ENCODE data around the gene LTBP1. TPM values are rescaled to one million over a fixed set of nuclear protein-coding genes. Genes with fewer than 3 reads are reported as not detected.

Gene LTBP1
- total RNA-seq, 2 experiments from 2014 or later = 0.03 to 0.24 TPM

DNA sequence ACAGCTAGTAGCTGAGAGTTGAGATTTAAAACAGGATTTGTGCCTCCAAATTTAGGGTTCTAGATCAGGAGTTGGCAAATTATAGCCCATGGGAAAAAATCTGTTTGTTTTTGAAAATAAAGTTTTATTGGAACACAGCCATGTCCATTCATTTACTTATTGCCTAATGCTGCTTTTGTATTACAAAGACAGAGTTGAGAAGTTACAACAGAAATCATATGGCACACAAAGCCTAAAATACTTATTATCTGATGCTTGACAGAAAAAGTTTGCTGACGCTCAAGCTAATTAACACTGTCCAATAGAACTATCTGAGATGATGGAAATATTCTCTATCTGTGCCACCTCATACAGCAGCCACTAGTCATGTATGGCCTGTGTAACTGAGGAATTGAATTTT lies 300.6 kb downstream of the LTBP1 start:
- no peak overlapping the region for H3K27ac Mint-ChIP-seq
- POLR2A ChIA-PET = no interaction called here
- CTCF ChIA-PET = no interaction called here
- no peak for ATAC-seq
- no peaks in the 10 kb centered on the region for H3K9me3 Mint-ChIP-seq (ENCODE audit: insufficient read depth)
- no peak overlapping the region for H3K4me3 Mint-ChIP-seq
- H3K36me3 Mint-ChIP-seq (ENCODE audit: low read depth) = no peaks in the 10 kb centered on the region
- H3K4me1 Mint-ChIP-seq (ENCODE audit: low read depth) = no peaks in the 10 kb centered on the region
- no peak for DNase-seq
- peaks cover 6% of the 10 kb centered on the region for H3K27me3 Mint-ChIP-seq (ENCODE audit: low read depth)

DNA sequence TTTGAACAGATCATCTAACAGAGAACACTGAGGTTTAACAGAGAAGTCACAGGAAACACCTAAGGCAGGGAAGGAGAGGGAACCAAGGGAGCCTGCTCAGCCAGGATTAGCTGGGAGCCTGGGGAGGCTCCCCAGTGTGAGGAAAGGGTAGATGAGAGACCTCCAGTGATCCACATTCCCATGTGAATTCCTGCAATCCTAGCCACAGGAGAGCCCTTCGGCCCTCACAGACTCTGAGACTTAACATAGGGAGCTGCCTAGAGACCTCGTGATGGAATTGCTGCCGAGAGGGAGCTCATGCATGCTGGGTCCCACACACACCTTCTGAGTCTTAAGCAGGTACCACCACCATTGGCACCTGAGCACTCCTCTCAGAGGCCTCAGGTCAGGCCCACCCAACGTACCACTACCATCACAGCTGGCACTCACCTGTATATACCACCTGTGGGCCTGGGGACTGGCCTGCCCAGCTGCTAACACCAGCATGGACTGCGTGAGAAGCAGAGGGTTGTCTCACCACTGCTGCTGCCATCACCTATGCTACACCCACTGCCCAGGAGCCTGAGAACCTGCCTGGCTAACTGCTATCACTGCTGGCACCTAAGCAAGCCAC lies 303.8 kb downstream of the LTBP1 start:
- CTCF ChIA-PET = no interaction called here
- DNase-seq = no peak
- no peak overlapping the region for H3K4me3 Mint-ChIP-seq
- no peaks in the 10 kb centered on the region for H3K4me1 Mint-ChIP-seq (ENCODE audit: low read depth)
- peaks cover 6% of the 10 kb centered on the region for H3K27me3 Mint-ChIP-seq (ENCODE audit: low read depth)
- no peak overlapping the region for H3K27ac Mint-ChIP-seq
- POLR2A ChIA-PET = no interaction called here
- no peaks in the 10 kb centered on the region for H3K9me3 Mint-ChIP-seq (ENCODE audit: insufficient read depth)
- ATAC-seq = no peak
- H3K36me3 Mint-ChIP-seq (ENCODE audit: low read depth) = no peaks in the 10 kb centered on the region

DNA sequence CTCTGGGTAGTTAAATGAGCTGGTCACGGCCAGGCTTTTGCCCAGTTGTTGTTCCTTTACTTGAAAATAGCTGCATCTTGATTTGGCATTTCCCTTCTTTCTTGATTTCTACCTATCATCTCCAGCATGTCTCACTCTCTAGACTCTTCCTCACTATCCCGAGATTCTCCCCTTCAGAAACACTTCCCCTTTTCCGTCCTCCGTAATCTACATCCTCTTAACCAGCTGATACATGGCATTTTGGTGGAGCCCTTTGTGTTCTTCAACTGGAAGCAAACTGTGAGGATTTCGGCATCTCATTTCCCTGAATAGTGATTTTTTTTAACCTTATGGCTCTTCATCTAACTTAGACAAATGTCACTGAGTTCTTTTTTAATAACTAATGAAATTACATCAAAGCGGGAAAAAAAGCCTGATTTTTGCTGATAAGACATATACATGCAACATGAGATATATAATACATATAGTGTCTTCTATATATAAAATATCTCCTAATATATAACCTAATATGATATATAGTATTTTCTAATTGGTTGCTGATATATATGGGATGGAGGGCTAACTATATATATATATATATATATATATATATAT lies 309.5 kb downstream of the LTBP1 start:
- ChIA-PET POLR2A (no interaction called here), CTCF (interaction anchor here (0.6 kb wide), 1 partner anchor 116 kb away, joined by 3 read pairs; no protein-coding TSS in a partner anchor)
- Mint-ChIP-seq H3K4me3 (no peak overlapping the region), H3K27me3 (ENCODE audit: low read depth) (no peaks in the 10 kb centered on the region), H3K9me3 (ENCODE audit: insufficient read depth) (no peaks in the 10 kb centered on the region), H3K27ac (no peak overlapping the region), H3K36me3 (ENCODE audit: low read depth) (no peaks in the 10 kb centered on the region), H3K4me1 (ENCODE audit: low read depth) (no peaks in the 10 kb centered on the region)
- no peak for DNase-seq
- no peak for ATAC-seq

DNA sequence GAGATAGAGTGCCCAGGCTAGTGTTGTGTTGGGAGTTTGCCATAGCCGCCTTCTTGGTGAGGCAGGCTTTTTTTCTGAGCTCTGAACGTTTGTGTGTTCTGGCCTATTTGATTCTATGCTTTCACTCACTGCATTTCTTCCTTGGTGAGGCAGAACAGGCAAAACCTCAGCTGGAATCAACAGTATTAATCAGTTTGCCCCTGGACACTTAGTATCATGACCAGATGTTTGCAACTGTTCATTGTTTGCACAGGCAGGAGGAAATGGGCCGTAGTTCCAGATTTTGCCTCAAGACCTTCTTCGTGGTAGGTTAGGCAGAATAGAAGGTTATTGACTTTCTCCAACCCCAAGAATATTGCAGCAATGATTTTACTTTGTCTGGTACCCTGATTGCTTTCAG lies 311.6 kb downstream of the LTBP1 start:
- no peak for DNase-seq
- no peaks in the 10 kb centered on the region for H3K9me3 Mint-ChIP-seq (ENCODE audit: insufficient read depth)
- CTCF ChIA-PET = no interaction called here
- H3K27me3 Mint-ChIP-seq (ENCODE audit: low read depth) = no peaks in the 10 kb centered on the region
- no peak for ATAC-seq
- POLR2A ChIA-PET = no interaction called here
- no peak overlapping the region for H3K4me3 Mint-ChIP-seq
- H3K4me1 Mint-ChIP-seq (ENCODE audit: low read depth) = no peaks in the 10 kb centered on the region
- H3K27ac Mint-ChIP-seq = no peak overlapping the region
- H3K36me3 Mint-ChIP-seq (ENCODE audit: low read depth) = no peaks in the 10 kb centered on the region

DNA sequence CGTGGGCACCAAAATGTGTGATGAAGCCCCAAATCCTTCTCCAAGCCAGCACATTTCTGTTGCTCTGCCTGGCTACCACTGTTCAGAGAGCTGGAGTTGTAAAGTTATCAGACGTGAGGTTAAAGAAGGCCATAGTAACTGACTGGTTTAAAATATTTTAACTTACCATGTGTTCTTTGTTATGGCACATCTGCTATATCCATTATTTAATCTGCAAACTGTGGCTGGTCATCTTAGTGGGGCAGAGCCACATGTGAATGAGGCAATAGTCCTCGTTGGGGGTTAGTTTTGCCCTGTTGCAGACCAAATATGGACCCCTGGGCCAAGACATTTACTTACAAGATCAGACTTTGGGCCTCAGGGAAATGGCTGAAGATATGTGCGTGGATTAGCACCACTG lies 315.3 kb downstream of the LTBP1 start:
- Mint-ChIP-seq H3K4me1 (ENCODE audit: low read depth) (no peaks in the 10 kb centered on the region), H3K9me3 (ENCODE audit: insufficient read depth) (no peaks in the 10 kb centered on the region), H3K27ac (no peak overlapping the region), H3K4me3 (no peak overlapping the region), H3K27me3 (ENCODE audit: low read depth) (no peaks in the 10 kb centered on the region), H3K36me3 (ENCODE audit: low read depth) (no peaks in the 10 kb centered on the region)
- ATAC-seq (no peak), DNase-seq (no peak)
- ChIA-PET CTCF (no interaction called here), POLR2A (no interaction called here)

DNA sequence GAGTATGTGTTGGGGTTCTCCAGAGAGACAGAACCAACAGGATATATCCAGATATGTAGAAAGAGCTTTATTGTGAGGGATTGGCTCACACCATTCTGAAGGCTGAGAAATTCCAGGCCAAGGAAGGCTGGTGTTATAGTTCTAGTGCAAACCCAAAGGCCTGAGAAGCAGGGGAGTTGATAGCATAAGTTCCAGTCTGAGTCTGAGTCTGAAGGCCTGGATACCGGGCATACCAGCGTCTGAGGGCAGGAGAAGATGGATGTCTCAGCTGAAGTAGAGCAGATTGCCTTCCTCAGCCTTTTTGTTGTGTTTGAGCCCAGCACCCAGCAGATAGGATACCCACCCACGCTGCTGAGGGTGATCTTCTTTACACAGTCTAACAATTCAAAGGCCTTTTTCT lies 318.0 kb downstream of the LTBP1 start:
- no peak for ATAC-seq
- no peaks in the 10 kb centered on the region for H3K9me3 Mint-ChIP-seq (ENCODE audit: insufficient read depth)
- H3K27me3 Mint-ChIP-seq (ENCODE audit: low read depth) = no peaks in the 10 kb centered on the region
- no peaks in the 10 kb centered on the region for H3K36me3 Mint-ChIP-seq (ENCODE audit: low read depth)
- H3K4me3 Mint-ChIP-seq = no peak overlapping the region
- DNase-seq = no peak
- ChIA-PET POLR2A (no interaction called here), CTCF (no interaction called here)
- H3K4me1 Mint-ChIP-seq (ENCODE audit: low read depth) = no peaks in the 10 kb centered on the region
- no peak overlapping the region for H3K27ac Mint-ChIP-seq

DNA sequence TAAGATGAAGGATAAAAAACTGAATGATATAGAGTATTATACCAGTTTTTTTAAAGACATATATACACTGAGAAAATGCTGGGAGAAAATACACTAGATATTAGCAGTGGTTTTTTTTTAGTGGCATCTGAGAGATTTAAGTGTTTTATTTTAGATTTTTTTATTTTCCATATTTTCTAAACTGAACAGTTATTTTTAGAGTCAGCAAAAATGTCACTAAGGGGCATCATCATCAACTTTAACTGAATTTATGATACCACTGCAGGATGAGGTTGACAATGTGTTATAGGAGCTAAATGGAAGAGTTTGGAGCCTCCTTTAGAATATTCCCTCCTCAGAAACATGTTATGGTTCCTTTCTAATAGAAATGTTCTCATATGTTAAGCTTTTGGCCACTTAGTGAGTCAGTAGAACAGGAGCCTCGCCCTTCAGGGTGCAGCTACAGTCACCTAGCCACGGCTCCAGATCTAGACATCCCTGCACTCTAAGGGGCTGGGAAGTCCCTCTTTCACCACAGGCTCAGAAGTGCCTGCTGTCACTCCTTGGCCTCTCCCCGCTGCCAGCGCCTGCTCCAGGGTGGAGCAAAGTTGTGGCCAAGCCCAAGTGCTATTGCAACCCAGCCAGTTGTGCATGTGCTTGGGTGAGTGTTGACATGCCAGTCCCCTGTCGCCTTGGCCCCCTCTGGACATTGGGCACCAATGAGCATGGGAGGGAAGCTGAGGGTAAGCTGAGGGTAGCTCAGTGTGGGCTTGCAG lies 319.0 kb downstream of the LTBP1 start:
- Mint-ChIP-seq H3K27ac (no peak overlapping the region), H3K9me3 (ENCODE audit: insufficient read depth) (no peaks in the 10 kb centered on the region), H3K36me3 (ENCODE audit: low read depth) (no peaks in the 10 kb centered on the region), H3K4me3 (no peak overlapping the region), H3K27me3 (ENCODE audit: low read depth) (no peaks in the 10 kb centered on the region), H3K4me1 (ENCODE audit: low read depth) (no peaks in the 10 kb centered on the region)
- DNase-seq = no peak
- ChIA-PET POLR2A (no interaction called here), CTCF (no interaction called here)
- ATAC-seq = no peak

DNA sequence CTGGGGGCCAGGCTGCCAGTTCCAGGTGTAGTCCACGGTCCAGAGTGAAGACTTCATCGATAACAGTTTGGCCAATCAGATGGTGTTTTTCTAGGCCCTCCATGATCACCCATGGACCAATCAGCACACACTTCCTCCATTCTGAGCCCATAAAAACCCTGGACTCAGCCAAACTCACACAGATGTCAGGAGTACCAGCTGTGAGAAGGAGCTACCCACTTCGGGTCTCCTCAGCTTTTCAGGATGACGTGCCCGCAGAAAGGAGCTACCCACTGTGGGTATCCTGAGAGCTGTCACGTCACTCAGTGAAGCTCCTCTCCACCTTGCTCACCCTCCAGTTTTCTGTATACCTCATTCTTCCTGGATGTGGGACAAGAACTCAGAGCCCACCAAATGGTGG lies 319.7 kb downstream of the LTBP1 start:
- H3K4me1 Mint-ChIP-seq (ENCODE audit: low read depth) = peaks cover 3% of the 10 kb centered on the region
- CTCF ChIA-PET = no interaction called here
- no peak overlapping the region for H3K27ac Mint-ChIP-seq
- no peaks in the 10 kb centered on the region for H3K9me3 Mint-ChIP-seq (ENCODE audit: insufficient read depth)
- peaks cover 2% of the 10 kb centered on the region for H3K27me3 Mint-ChIP-seq (ENCODE audit: low read depth)
- ATAC-seq (no peak), DNase-seq (no peak)
- POLR2A ChIA-PET = no interaction called here
- no peaks in the 10 kb centered on the region for H3K36me3 Mint-ChIP-seq (ENCODE audit: low read depth)
- H3K4me3 Mint-ChIP-seq = no peak overlapping the region

DNA sequence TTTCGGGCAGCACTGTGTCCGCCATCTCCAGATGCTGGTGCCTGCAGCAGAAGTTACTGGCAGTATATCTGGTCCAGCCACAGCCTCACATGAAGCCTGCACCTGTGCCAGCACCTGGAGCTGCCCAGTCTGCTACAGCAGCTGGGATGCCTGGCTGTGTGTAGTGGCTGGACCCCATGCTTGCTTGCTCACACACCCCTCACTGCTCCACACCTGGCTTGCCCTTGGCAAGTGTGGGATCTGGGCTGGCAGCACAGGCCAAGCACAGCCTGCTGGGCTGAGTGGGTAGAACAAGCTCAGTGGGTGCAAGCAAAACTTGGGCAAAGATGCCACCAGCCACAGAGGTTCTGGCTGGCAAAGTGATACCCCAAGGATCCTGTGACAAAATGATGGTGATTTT lies 320.3 kb downstream of the LTBP1 start:
- no peak for ATAC-seq
- Mint-ChIP-seq H3K4me1 (ENCODE audit: low read depth) (peaks cover 6% of the 10 kb centered on the region), H3K36me3 (ENCODE audit: low read depth) (no peaks in the 10 kb centered on the region), H3K9me3 (ENCODE audit: insufficient read depth) (no peaks in the 10 kb centered on the region), H3K4me3 (no peak overlapping the region), H3K27me3 (ENCODE audit: low read depth) (peaks cover 2% of the 10 kb centered on the region), H3K27ac (no peak overlapping the region)
- CTCF ChIA-PET = no interaction called here
- POLR2A ChIA-PET = no interaction called here
- no peak for DNase-seq

DNA sequence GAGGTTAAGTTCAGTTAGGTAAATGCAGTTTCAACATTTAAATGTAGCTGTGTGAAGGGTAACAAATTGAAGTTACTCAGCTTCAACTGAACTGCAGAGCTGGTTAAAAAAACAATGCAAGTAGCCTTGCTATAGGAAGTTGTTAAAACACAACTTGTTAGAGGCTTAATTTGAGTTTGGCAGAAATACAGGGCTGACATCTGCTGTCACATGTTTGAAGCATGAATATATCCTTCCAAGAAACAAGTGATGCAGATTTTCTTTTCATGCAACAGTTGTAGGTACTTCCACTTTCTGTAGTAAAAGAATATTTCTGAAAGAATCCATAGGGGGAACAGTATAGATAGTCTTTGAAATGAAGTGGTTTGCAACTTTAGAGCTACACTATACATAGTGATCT lies 321.0 kb downstream of the LTBP1 start:
- Mint-ChIP-seq H3K27me3 (ENCODE audit: low read depth) (peaks cover 2% of the 10 kb centered on the region), H3K27ac (no peak overlapping the region), H3K4me3 (no peak overlapping the region), H3K36me3 (ENCODE audit: low read depth) (no peaks in the 10 kb centered on the region), H3K9me3 (ENCODE audit: insufficient read depth) (no peaks in the 10 kb centered on the region), H3K4me1 (ENCODE audit: low read depth) (peaks cover 8% of the 10 kb centered on the region)
- DNase-seq = no peak
- POLR2A ChIA-PET = no interaction called here
- CTCF ChIA-PET = interaction anchor here (1.4 kb wide), 1 partner anchor 55 kb away, joined by 3 read pairs; no protein-coding TSS in a partner anchor
- no peak for ATAC-seq

DNA sequence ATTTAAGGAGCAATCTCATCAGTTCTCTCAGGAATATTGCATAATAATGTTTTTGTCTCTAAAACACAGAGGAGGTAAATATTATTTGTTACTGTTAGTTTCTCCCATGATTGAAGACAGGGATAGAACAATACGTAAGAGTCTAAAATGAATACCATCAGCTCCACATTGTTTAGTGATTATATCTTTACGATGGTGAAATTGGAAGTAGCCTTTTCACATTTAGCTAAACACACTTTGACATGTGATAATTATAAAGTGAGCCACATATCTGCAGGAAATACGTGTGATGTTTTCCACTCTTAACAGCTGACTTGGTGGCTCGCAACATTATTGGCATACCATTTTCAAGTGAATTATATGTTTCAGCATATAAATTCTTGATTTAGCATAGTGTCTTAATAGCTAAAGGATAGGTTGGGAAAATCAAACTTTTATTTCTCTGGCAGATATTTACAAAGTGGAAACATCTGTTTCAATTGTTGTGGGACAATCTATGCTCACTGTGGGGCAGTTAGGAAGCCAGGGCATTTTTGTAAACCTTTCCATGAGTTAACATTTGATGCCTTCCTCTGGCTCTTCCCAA lies 321.6 kb downstream of the LTBP1 start:
- Mint-ChIP-seq H3K36me3 (ENCODE audit: low read depth) (no peaks in the 10 kb centered on the region), H3K4me1 (ENCODE audit: low read depth) (peaks cover 8% of the 10 kb centered on the region), H3K27me3 (ENCODE audit: low read depth) (peaks cover 2% of the 10 kb centered on the region), H3K9me3 (ENCODE audit: insufficient read depth) (no peaks in the 10 kb centered on the region), H3K4me3 (no peak overlapping the region), H3K27ac (no peak overlapping the region)
- ChIA-PET POLR2A (no interaction called here), CTCF (interaction anchor here (1.4 kb wide), 1 partner anchor 54 kb away, joined by 3 read pairs; no protein-coding TSS in a partner anchor)
- no peak for ATAC-seq
- DNase-seq = no peak

DNA sequence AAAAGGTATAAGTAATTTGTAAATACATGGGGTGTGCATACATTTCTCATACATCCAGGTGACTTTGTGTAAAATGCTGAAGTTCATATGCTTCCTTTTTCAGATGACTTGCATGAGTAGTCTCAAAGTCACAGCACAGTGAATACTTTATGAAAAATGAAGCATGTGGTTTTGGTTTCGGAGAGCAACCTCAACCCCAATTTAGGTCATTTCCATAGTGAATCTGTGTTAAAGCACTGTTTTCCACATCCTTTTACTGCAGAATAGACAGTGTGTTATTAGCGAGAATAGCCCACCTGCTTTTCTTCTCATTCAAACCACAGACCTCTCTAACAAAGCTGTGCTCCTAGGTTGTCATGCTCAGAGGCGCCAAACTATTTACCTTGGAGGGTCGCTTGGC lies 325.2 kb downstream of the LTBP1 start:
- DNase-seq (peak; percentile 28), ATAC-seq (peak; percentile 47)
- Mint-ChIP-seq H3K36me3 (ENCODE audit: low read depth) (no peaks in the 10 kb centered on the region), H3K4me3 (no peak overlapping the region), H3K9me3 (ENCODE audit: insufficient read depth) (no peaks in the 10 kb centered on the region), H3K27ac (no peak overlapping the region), H3K27me3 (ENCODE audit: low read depth) (peaks cover 4% of the 10 kb centered on the region), H3K4me1 (ENCODE audit: low read depth) (peaks cover 8% of the 10 kb centered on the region)
- POLR2A ChIA-PET = no interaction called here
- CTCF ChIA-PET = no interaction called here

Data from activated CD8-positive, alpha-beta T cell treated with anti-CD3 and anti-CD28 coated beads, Interleukin-2, amount 10 ng/mL, durations not matched to agents 7 days and 5 days (primary cell).